HepG2 (cell line): ENCODE data around the gene FKBP14.

Source experiments
- EZH2 ChIP-seq: conservative IDR thresholded peaks from 2 replicates; pipeline ENCODE4 v1.6.1; 2012; ENCODE audit warnings: mild to moderate bottlenecking, low read depth, low read length, moderate library complexity
- KDM5B ChIP-seq: sonication (generic); formaldehyde crosslinking; IDR thresholded peaks from 2 replicates; pipeline ENCODE4 v1.4.0; 2020; ENCODE audit warnings: missing genetic modification reagents, mild to moderate bottlenecking, borderline replicate concordance
- MEF2D ChIP-seq: sonication (generic); formaldehyde crosslinking; IDR thresholded peaks from 2 replicates; pipeline ENCODE4 v1.5.1; 2020; ENCODE audit warnings: mild to moderate bottlenecking, missing genetic modification reagents
- MEIS1 ChIP-seq: sonication (generic); formaldehyde crosslinking; IDR thresholded peaks from 2 replicates; pipeline ENCODE4 v1.9.0; 2021; ENCODE audit warnings: mild to moderate bottlenecking, missing genetic modification reagents, moderate library complexity, borderline replicate concordance
- MLLT10 ChIP-seq: sonication (generic); formaldehyde crosslinking; IDR thresholded peaks from 2 replicates; pipeline ENCODE4 v1.4.0; 2020; ENCODE audit warnings: missing genetic modification reagents
- RARG ChIP-seq: sonication (generic); formaldehyde crosslinking; IDR thresholded peaks from 2 replicates; pipeline ENCODE4 v1.4.0; 2020; ENCODE audit warnings: low read depth, mild to moderate bottlenecking, missing genetic modification reagents
- SMC3 ChIP-seq: IDR thresholded peaks from 2 replicates; pipeline ENCODE4 v1.6.1; 2011; ENCODE audit warnings: low read length, improper control_type of control experiment
- STAT5B ChIP-seq: sonication (generic); formaldehyde crosslinking; IDR thresholded peaks from 2 replicates; pipeline ENCODE4 v1.4.0; 2020; ENCODE audit warnings: missing genetic modification reagents
- ZNF20 ChIP-seq: sonication (generic); formaldehyde crosslinking; IDR thresholded peaks from 2 replicates; pipeline ENCODE4 v1.4.0; 2020; ENCODE audit warnings: mild to moderate bottlenecking, moderate library complexity, missing genetic modification reagents
- TF ChIP-seq, protein P1 (sequence below): sonication (generic); formaldehyde crosslinking; IDR thresholded peaks from 2 replicates; pipeline ENCODE4 v1.5.0; 2020; ENCODE audit warnings: mild to moderate bottlenecking, missing genetic modification reagents, moderate library complexity
- TF ChIP-seq, protein P2 (sequence below): IDR thresholded peaks from 2 replicates; pipeline ENCODE4 v1.6.1; 2016; ENCODE audit warnings: mild to moderate bottlenecking

DNA sequence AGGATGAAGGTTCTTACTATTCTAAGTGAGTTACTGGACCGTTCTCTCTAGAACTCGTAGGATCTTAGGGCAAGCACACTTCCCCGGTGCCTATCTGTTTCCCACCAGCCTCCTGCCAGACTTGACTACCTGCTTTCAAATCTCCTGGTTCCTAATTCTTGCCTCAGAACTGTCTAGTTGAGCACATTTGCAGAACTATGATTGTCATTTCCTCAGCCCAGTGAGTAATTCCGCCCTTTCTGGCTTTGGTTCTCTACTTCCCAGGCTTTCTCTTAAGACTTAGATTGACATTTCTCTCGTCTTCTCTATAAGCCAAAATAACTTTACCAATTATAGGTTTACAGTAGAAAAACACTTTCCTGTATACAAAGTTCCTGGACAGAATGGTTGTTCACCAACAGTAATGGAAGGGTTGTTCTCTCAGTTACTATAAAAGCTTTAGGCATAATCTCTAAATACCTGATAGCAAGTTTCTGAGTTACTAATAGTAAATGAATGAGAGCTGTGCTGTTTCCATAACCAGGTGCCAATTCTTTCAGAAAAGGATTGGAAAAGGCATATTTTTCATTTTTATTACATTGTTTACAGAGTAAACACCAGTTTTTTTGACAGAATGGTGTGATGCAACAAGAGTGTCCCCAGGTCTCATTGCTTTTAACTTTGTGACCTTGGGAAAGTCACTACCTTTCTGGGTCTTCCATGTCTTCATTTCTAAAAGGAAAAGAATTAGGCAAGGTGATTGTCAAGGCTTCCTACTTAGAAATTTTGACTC lies 42.8 kb upstream of the FKBP14 start:
- TF ChIP-seq MEIS1 (CRISPR knock-in tag) (no peak), STAT5B (no peak), EZH2 (no peak), RARG (CRISPR knock-in tag) (no peak), MEF2D (CRISPR knock-in tag) (no peak), MLLT10 (no peak), KDM5B (CRISPR knock-in tag) (no peak), ZNF20 (CRISPR knock-in tag) (no peak), SMC3 (no peak)
- TF ChIP-seq, protein P1, sequence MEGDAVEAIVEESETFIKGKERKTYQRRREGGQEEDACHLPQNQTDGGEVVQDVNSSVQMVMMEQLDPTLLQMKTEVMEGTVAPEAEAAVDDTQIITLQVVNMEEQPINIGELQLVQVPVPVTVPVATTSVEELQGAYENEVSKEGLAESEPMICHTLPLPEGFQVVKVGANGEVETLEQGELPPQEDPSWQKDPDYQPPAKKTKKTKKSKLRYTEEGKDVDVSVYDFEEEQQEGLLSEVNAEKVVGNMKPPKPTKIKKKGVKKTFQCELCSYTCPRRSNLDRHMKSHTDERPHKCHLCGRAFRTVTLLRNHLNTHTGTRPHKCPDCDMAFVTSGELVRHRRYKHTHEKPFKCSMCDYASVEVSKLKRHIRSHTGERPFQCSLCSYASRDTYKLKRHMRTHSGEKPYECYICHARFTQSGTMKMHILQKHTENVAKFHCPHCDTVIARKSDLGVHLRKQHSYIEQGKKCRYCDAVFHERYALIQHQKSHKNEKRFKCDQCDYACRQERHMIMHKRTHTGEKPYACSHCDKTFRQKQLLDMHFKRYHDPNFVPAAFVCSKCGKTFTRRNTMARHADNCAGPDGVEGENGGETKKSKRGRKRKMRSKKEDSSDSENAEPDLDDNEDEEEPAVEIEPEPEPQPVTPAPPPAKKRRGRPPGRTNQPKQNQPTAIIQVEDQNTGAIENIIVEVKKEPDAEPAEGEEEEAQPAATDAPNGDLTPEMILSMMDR: no peak
- TF ChIP-seq, protein P2, sequence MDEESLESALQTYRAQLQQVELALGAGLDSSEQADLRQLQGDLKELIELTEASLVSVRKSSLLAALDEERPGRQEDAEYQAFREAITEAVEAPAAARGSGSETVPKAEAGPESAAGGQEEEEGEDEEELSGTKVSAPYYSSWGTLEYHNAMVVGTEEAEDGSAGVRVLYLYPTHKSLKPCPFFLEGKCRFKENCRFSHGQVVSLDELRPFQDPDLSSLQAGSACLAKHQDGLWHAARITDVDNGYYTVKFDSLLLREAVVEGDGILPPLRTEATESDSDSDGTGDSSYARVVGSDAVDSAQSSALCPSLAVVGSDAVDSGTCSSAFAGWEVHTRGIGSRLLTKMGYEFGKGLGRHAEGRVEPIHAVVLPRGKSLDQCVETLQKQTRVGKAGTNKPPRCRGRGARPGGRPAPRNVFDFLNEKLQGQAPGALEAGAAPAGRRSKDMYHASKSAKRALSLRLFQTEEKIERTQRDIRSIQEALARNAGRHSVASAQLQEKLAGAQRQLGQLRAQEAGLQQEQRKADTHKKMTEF: no peak
